Lung (tissue), 12 donors: ENCODE data around the gene SMG6. TPM values are rescaled to one million over a fixed set of nuclear protein-coding genes. Genes with fewer than 3 reads are reported as not detected.

Source experiments
- ATAC-seq: fragments of 200-7000 bp; cut with Tn5 transposase; one replicate; pipeline ENCODE4 v1.9.1; 2020; ENCODE audit warnings: moderate number of reproducible peaks; ENCODE audit not compliant: insufficient read depth, low FRiP score
- DNase-seq, 3 donors: peaks; one replicate each; pipeline ENCODE4 v3.0.0-alpha.2; 2013 to 2017
- H3K27ac ChIP-seq, 2 donors: one replicate each; pipeline ENCODE4 v1.5.1; 2013; ENCODE audit warnings: mild to moderate bottlenecking in 2 of 2, moderate library complexity in 2 of 2, control low read depth in 1 of 2, inconsistent platforms in 1 of 2, low read depth in 1 of 2, low read length in 1 of 2
- H3K27me3 ChIP-seq, 3 donors: one replicate each; pipeline ENCODE4 v1.5.1; 2013; ENCODE audit warnings: low read length in 2 of 3; ENCODE audit not compliant: control insufficient read depth in 3 of 3, insufficient read depth in 3 of 3
- H3K36me3 ChIP-seq, 4 donors: one replicate each; pipeline ENCODE4 v1.5.1; 2013; ENCODE audit warnings: low read length in 4 of 4, mild to moderate bottlenecking in 1 of 4, moderate library complexity in 1 of 4; ENCODE audit not compliant: control insufficient read depth in 4 of 4, insufficient read depth in 4 of 4
- H3K4me1 ChIP-seq, 5 donors: one replicate each; pipeline ENCODE4 v1.5.1; 2013; ENCODE audit warnings: low read length in 5 of 5, mild to moderate bottlenecking in 2 of 5, moderate library complexity in 1 of 5; ENCODE audit not compliant: control insufficient read depth in 5 of 5, insufficient read depth in 5 of 5
- H3K4me3 ChIP-seq: one replicate; pipeline ENCODE4 v1.5.1; 2013; ENCODE audit warnings: mild to moderate bottlenecking, control low read depth, moderate library complexity
- H3K9ac ChIP-seq, 2 donors: one replicate each; pipeline ENCODE4 v1.5.1; 2013; ENCODE audit warnings: low read length in 2 of 2, control low read depth in 1 of 2; ENCODE audit not compliant: insufficient read depth in 1 of 2
- H3K9me3 ChIP-seq, 4 donors: one replicate each; pipeline ENCODE4 v1.5.1; 2013; ENCODE audit warnings: low read length in 3 of 4, mild to moderate bottlenecking in 1 of 4, moderate library complexity in 1 of 4; ENCODE audit not compliant: control insufficient read depth in 4 of 4, insufficient read depth in 3 of 4
- CTCF ChIP-seq: IDR thresholded peaks from 2 replicates; pipeline ENCODE4 v1.5.1; 2012; ENCODE audit warnings: mild to moderate bottlenecking; ENCODE audit errors: control extremely low read depth, extremely low read depth
- WGBS, 2 donors: extraction: QIAGEN DNeasy Blood & Tissue Kit; methylation state at CpG; one replicate each; pipeline ENCODE4 v1.1.7; 2013; 5-methylcytosine and 5-hydroxymethylcytosine counted together
- polyA plus RNA-seq, 2 donors: library from polyadenylated mRNA; stranded (reverse); fragments of 200-250 nt; gene quantifications; one replicate each; pipeline ENCODE4 v1.2.1, GENCODE V29; 2013
- total RNA-seq, 2 donors: library from RNA; depleted of rRNA in 1 of 2; stranded (reverse); fragments of >200 nt in 1 of 2; gene quantifications; one replicate each; pipeline ENCODE4 v1.2.1, GENCODE V29; 2014 to 2021
- donor health status: control.
- donor health status: control.
- donor health status: Bipolar disorder and iron deficiency.
- donor health status: healthy.
- donor health status: DM: yes; HTN: yes; CAD: no.

The SMG6 gene
- total and polyA plus RNA-seq, 4 donors: 17.6 to 45.1 (median 28.9) TPM

- H3K4me3 ChIP-seq: no peak overlapping the region
- H3K36me3 ChIP-seq: peaks cover 0 to 11% (median 1%) of the 10 kb centered on the region in 4 donors
- H3K27ac ChIP-seq: peak overlapping the region in 1 of 2 donors; percentile 3
- peaks cover 3 to 13% (median 7%) of the 10 kb centered on the region in 5 donors for H3K4me1 ChIP-seq
- WGBS, 2 donors: 82 to 97% methylated on average over 6 of the region's 6 CpGs
- DNase-seq (no peak), ATAC-seq (no peak)
- no peak overlapping the region for H3K9ac ChIP-seq
- no peaks in the 10 kb centered on the region for H3K27me3 ChIP-seq
- H3K9me3 ChIP-seq: no peaks in the 10 kb centered on the region
- TF ChIP-seq CTCF: no peak
Measured at GRCh38 chr17:2197271-2197670, 106.3 kb downstream of the SMG6 start.

DNA sequence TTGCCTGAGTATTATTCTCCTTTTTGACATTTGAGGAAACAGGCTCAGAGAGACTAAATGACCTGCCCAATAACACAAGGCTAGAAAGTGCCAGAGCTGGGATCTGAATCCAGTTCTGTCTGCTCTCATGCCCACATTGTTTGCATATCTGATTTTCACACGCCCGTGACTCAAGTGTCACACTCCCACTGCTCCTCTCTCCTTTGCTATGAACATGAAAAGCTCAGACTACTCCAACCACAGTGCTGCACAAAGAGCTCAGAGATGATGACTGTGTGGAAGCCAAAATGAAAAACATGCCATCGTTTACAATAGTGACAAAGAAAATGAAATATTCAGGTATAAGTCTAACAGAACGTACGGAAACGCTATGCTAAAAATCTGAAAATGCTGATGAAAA is 107.9 kb downstream of the SMG6 start:
- Histone ChIP-seq H3K9ac (no peak overlapping the region), H3K27me3 (no peaks in the 10 kb centered on the region), H3K4me3 (no peak overlapping the region), H3K27ac (no peak overlapping the region), H3K9me3 (no peaks in the 10 kb centered on the region), H3K4me1 (peaks cover 13 to 28% (median 14%) of the 10 kb centered on the region in 5 donors), H3K36me3 (peaks cover 0 to 7% (median 3%) of the 10 kb centered on the region in 4 donors)
- DNase-seq: no peak
- WGBS, 2 donors: 79 to 81% methylated on average over 6 of the region's 6 CpGs
- no peak for TF ChIP-seq CTCF
- no peak for ATAC-seq

DNA sequence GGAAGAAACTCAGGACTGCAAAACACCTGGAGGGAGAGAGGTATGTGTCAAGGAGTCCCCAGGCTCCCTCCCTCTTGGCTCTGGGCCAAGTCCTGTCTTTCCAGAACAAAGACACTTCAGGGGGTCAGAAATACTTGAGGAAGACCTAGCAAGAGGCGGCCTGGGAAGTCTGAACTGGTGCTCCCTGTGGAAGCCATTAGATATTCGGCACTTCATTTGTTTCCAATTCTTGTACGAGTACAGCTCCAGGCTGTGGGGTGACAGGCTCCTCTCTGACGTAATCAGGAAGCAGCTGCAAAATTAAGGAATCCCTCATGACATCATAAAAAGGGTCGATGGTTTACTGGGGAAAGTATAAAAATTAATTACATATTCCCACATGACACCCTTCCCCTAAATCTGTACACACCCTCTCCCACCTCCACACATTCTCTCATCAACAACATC is 108.7 kb downstream of the SMG6 start:
- H3K9me3 ChIP-seq: no peaks in the 10 kb centered on the region
- DNase-seq: peak in 2 of 3 donors; percentile 55 to 56
- peaks cover 0 to 7% (median 3%) of the 10 kb centered on the region in 4 donors for H3K36me3 ChIP-seq
- H3K4me1 ChIP-seq: peaks cover 21 to 36% (median 21%) of the 10 kb centered on the region in 5 donors
- H3K4me3 ChIP-seq: no peak overlapping the region
- no peak for ATAC-seq
- 45 to 46% methylated on average over 5 of the region's 5 CpGs for WGBS, 2 donors
- TF ChIP-seq CTCF: no peak
- no peak overlapping the region for H3K9ac ChIP-seq
- H3K27me3 ChIP-seq: no peaks in the 10 kb centered on the region
- H3K27ac ChIP-seq: no peak overlapping the region
